ENCODE measurements around the gene ADGRG3.

GRCh38 chr16:57725976-57726375, 57.9 kb downstream of the ADGRG3 start:
- TF ChIP-seq POLR2A (IDR thresholded peaks at IDR 0.05; ENCODE audit: low read depth, low read length) (no peak), POLR2AphosphoS5 (IDR thresholded peaks at IDR 0.05; ENCODE audit: low read depth, low read length) (no peak)

Data from GM12892 (cell line).